GM21737 (cell line): ENCODE results near the gene GTF2A1.

Source experiments
- ATAC-seq: cut with Tn5 transposase; IDR thresholded peaks from one replicate; pipeline ENCODE4 v1.9.1; 2021; ENCODE audit warnings: mild to moderate bottlenecking, moderate library complexity; ENCODE audit not compliant: unreplicated experiment

The GTF2A1 gene

GRCh38 chr14:81179631-81180030 lies 41.1 kb downstream of the GTF2A1 start:
- no peak for ATAC-seq

GRCh38 chr14:81178063-81178462 lies 42.7 kb downstream of the GTF2A1 start:
- ATAC-seq, result peak; percentile 51

- ATAC-seq, result no peak
These were observed 43.5 kb downstream of the GTF2A1 start for GRCh38 chr14:81177225-81177624.

GRCh38 chr14:81176241-81176640 lies 44.5 kb downstream of the GTF2A1 start:
- ATAC-seq, result no peak

- no peak for ATAC-seq
These were observed 47.9 kb downstream of the GTF2A1 start for GRCh38 chr14:81172881-81173280.

- no peak for ATAC-seq
These were observed 48.4 kb downstream of the GTF2A1 start for GRCh38 chr14:81172353-81172752.

- ATAC-seq, result no peak
These were observed 49.9 kb downstream of the GTF2A1 start for GRCh38 chr14:81170829-81171195.

- ATAC-seq, result peak; percentile 93
These were observed 50.5 kb downstream of the GTF2A1 start for GRCh38 chr14:81170104-81170828.

GRCh38 chr14:81169711-81170103 lies 51.1 kb downstream of the GTF2A1 start:
- peak; percentile 20 for ATAC-seq

- ATAC-seq, result no peak
These were observed 51.5 kb downstream of the GTF2A1 start for GRCh38 chr14:81169267-81169666.

GRCh38 chr14:81166121-81166520 lies 54.6 kb downstream of the GTF2A1 start:
- no peak for ATAC-seq

GRCh38 chr14:81165188-81165587 lies 55.6 kb downstream of the GTF2A1 start:
- ATAC-seq, result no peak

GRCh38 chr14:81164167-81164774 lies 56.5 kb downstream of the GTF2A1 start:
- ATAC-seq, result peak; percentile 91

- no peak for ATAC-seq
These were observed 57.8 kb downstream of the GTF2A1 start for GRCh38 chr14:81162941-81163340.

GRCh38 chr14:81161749-81162148 lies 59.0 kb downstream of the GTF2A1 start:
- no peak for ATAC-seq

- no peak for ATAC-seq
These were observed 59.7 kb downstream of the GTF2A1 start for GRCh38 chr14:81161088-81161487.

GRCh38 chr14:81157431-81157830 lies 63.3 kb downstream of the GTF2A1 start:
- no peak for ATAC-seq

- ATAC-seq, result no peak
These were observed 67.6 kb downstream of the GTF2A1 start for GRCh38 chr14:81153187-81153586.

- ATAC-seq, result no peak
These were observed 72.1 kb downstream of the GTF2A1 start for GRCh38 chr14:81148635-81149034.

GRCh38 chr14:81147140-81147897 lies 73.4 kb downstream of the GTF2A1 start:
- ATAC-seq, result peak; percentile 65

GRCh38 chr14:81144824-81145603 lies 75.7 kb downstream of the GTF2A1 start:
- ATAC-seq, result no peak
